Measurements from ENCODE around the gene SFTPD.
"Not testable (repeated sequence)": the region's sequence is repeated elsewhere in the genome, so short reads cannot be mapped to it uniquely, and the experiment has no call there.

- not testable (repeated sequence) for TF ChIP-seq FOXM1 (IDR thresholded peaks at IDR 0.05; ENCODE audit: borderline replicate concordance); SP1 (IDR thresholded peaks at IDR 0.05); HDGF (IDR thresholded peaks at IDR 0.05; ENCODE audit: borderline replicate concordance)
Measured at GRCh38 chr10:79888984-79889383, 59.9 kb downstream of the SFTPD start.

All from HEK293T (cell line).